GM18873 (cell line): ENCODE measurements around the gene ADAMTS8.

ENCODE experiments used
- ATAC-seq: cut with Tn5 transposase; IDR thresholded peaks from one replicate; pipeline ENCODE4 v1.9.1; 2021; ENCODE audit warnings: mild to moderate bottlenecking, moderate library complexity, moderate number of reproducible peaks; ENCODE audit not compliant: unreplicated experiment, low FRiP score

ADAMTS8 gene, protein sequence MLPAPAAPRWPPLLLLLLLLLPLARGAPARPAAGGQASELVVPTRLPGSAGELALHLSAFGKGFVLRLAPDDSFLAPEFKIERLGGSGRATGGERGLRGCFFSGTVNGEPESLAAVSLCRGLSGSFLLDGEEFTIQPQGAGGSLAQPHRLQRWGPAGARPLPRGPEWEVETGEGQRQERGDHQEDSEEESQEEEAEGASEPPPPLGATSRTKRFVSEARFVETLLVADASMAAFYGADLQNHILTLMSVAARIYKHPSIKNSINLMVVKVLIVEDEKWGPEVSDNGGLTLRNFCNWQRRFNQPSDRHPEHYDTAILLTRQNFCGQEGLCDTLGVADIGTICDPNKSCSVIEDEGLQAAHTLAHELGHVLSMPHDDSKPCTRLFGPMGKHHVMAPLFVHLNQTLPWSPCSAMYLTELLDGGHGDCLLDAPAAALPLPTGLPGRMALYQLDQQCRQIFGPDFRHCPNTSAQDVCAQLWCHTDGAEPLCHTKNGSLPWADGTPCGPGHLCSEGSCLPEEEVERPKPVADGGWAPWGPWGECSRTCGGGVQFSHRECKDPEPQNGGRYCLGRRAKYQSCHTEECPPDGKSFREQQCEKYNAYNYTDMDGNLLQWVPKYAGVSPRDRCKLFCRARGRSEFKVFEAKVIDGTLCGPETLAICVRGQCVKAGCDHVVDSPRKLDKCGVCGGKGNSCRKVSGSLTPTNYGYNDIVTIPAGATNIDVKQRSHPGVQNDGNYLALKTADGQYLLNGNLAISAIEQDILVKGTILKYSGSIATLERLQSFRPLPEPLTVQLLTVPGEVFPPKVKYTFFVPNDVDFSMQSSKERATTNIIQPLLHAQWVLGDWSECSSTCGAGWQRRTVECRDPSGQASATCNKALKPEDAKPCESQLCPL

DNA sequence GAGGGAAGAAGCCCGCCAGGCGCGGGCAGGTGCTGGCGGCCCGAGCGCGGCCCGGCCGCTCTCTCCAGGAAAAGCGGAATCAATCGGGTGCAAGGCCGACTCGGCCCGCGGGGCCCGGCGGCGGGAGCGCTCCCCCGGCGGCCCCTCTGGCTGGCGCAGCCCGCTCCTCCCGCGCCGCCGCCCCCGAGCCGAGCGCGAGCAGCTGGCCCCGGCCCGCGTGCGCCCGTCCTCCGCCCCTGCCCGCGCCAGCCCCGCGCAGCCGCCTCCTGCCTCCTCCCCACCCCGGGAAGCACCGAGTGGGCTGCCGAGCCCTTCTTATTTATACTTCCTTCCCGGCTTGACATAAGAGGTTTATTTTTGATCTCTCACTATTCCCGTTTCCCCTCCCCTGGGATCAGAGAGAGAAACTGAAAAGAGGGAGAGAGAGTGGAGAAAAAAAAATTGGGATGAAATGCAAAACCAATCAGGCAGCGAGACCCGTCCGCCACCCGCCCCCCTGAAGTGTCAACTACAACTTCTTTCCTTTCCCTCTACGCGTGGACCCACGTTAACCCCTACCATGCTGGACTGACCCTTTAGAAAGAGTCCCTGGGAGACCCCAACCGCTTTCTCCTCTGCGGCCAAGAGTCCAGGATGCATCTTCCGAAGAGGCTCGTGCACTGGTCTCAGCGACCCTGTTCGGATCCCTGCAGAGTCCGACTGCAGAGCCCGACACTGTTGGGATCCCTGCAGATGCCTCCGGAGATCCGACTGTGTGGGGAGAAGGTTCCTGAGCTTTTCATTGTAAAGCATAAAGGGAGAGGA lies at the start of gene ADAMTS8:
ADAMTS8 (minus strand) TSS at position 294 of the 804 bp plus-strand sequence. CDS start 323 bp downstream, outside the sequence.
- ATAC-seq = no peak

DNA sequence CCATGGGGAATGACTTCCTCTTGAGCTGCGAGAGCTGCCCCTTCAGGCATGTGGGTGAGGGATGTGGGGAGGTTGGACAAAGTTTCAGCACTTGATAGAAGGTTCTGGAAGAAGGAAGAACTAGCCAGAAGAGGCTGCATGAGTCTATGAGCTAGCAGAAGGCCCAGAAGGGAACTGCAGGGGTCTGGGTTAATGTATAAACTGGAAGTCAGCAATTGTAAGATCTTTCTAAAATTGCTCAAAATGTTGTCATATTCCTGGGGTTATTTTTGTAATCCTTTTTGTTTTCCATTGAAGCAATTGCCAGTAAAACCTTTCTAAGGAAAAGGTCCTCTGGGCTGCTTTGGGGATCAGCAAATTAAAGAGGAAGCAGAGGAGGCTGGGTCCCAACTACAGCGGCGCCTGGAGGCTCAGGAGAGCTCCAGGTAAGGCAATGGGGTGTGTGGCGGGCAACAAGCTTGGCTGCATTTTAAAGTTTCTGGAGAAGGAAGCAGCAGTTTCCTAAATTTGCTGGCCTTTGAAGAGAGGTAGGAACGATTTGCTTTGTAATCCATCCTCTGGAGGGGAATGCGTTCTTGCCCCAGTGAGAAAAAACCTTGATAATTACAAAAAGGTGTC lies 49.3 kb upstream of the ADAMTS8 start:
- no peak for ATAC-seq

DNA sequence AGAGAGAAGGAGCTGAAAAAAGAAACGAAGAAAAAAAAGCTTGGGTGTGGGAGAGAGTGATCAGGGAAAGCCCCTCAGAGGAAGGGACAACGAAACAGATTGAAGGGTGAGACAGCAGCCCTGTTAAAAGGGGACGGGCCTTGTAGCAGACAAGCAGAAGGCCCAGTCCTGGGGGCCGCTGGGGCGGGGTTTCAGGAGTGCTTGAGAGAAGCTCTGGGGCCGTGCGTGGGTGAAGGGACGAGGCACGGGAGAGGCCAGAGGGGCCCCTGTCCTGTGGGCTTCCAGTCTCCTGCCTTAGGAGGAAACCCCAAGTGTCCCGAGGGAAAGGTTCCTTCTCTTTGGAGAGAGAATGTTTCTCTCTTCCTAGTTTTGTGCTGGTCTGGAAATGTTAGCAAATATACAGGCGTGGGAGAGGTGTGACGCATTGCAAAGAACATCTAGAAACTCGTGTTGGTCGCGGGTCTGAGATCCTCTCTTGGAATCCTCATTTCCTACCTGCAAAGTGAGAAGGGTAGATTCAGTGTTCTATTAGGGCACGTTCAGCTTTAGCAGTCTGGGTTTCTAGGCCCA lies 48.6 kb upstream of the ADAMTS8 start:
- no peak for ATAC-seq

DNA sequence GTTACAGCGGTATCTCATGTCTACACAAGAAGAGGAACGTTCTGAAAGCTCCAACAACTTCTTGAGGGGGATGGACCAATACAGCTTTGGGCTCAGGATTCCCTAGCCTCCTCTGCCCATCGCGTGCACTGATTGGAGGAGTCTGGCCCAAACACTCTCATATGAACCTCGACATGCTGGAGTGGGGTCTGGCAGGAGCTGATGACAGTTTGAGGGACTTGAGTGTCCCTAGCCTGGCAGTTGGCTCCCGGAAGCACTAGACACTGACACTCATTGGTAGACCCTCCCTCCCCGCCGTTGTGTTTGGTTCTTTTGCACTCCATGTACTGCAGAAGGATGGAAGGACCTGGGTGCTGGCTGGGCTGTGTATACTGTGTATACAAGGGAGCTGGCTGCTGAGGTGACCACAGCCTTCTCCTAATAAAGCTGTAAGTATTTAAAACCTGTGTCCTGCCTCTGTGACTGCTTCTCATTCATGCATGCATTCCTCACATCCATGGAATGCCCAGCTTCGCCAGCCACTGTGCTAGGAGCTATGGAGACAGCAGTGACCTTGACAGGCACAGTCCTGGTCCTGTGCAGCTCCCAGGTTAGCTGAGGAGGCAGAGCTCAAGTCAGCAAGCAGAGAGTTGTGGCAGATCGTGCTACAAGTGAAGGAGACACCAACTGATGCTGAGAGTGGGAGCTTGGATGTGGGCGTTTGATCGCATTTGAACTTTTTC lies 48.0 kb upstream of the ADAMTS8 start:
- ATAC-seq = no peak

DNA sequence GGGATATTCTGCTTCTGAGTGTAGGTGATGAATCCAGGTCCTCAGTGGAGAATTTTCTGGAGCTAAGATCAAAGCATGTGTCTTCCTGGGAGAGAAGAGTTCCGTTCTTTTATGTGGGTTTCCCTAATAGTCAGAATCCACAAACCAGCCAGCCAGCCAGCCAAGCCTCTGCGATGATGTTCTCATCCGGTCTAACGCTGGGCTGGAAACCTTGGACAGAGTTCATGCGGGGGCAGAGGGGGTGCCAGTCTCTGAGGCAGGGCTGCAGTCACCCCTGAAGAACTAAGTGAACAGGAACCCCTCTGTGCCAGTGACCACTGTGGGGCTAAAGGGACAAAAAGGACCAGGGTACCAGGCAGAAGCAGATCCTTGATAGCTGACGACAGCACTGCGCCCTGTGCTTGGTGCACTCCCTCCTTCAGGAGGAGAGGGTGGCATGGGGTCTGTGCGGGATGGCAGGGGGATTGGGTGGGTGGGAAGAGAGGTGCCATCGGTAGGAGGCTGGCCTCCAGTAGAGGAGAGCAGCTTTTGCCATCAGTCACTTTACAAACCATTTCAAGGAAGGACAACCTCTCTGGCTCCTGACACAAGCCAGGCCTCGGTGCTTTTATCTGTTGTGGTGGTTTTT lies 47.1 kb upstream of the ADAMTS8 start:
- no peak for ATAC-seq

DNA sequence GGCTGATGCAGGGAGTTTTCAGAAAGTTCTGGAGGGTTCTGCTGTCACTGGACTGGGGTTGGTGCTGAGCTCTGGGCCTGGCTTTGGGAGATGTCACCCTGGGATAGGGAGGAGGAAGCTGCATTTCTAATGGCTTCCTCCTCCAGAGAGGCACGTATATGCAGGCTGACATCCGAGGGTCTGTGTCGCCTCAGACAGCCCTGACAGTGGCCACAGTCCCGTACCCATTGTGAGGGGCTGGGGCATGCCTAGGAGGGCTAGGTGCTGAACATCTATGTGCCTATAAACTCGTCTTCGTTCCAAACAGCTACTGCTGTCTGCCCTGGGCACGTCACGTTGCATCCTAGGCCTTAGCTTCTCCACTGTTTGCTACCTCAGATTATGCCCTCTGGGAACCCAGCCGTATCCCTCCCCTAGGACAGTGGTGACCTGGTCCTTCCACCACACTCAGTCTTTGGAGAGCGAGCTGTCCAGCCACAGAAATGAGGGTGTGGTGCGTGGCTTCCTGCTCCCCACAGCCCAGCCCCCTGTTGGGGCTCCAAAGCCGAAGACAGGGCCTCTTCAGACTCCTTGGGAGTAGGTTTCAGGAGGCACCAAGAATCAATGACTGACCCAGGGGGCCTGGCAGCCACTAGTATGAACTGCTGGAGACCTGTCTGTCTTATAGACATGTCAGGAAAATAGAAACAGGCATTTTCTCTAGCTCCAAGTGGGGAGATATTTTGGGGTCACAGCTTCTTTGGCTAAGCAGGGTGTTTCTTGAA lies 46.4 kb upstream of the ADAMTS8 start:
- ATAC-seq = no peak

DNA sequence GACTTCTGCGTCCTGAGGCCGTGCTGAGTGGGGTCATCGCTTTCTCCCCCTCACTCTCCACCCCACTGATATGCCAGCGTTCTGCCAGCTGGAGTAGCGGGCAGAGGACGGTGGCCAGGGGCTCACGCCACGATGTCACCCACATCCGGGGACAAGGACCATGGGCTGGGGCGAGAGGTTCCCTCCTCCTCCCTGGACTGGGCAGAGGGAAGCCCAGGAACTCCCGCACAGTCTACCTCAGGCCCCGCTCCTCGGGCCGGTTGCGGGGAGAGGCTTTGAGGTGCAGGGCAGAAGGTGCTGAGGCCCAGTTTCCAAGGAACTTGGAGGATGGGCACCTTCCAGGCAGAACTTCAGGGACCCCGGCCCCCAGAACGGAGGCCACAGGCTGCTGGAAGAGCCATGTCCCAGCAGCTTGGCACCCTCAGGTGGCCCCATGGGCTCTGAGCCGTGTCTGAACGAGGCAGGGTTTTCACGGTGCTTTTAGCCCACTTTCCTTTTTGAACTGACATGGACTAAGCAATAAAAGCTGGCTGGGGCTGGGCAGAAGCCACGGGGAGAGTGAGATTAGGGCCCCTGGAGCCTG lies 45.5 kb upstream of the ADAMTS8 start:
- no peak for ATAC-seq

DNA sequence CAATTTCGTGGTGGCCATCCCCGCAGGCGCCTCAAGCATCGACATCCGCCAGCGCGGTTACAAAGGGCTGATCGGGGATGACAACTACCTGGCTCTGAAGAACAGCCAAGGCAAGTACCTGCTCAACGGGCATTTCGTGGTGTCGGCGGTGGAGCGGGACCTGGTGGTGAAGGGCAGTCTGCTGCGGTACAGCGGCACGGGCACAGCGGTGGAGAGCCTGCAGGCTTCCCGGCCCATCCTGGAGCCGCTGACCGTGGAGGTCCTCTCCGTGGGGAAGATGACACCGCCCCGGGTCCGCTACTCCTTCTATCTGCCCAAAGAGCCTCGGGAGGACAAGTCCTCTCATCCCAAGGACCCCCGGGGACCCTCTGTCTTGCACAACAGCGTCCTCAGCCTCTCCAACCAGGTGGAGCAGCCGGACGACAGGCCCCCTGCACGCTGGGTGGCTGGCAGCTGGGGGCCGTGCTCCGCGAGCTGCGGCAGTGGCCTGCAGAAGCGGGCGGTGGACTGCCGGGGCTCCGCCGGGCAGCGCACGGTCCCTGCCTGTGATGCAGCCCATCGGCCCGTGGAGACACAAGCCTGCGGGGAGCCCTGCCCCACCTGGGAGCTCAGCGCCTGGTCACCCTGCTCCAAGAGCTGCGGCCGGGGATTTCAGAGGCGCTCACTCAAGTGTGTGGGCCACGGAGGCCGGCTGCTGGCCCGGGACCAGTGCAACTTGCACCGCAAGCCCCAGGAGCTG lies 44.8 kb upstream of the ADAMTS8 start:
- no peak for ATAC-seq

DNA sequence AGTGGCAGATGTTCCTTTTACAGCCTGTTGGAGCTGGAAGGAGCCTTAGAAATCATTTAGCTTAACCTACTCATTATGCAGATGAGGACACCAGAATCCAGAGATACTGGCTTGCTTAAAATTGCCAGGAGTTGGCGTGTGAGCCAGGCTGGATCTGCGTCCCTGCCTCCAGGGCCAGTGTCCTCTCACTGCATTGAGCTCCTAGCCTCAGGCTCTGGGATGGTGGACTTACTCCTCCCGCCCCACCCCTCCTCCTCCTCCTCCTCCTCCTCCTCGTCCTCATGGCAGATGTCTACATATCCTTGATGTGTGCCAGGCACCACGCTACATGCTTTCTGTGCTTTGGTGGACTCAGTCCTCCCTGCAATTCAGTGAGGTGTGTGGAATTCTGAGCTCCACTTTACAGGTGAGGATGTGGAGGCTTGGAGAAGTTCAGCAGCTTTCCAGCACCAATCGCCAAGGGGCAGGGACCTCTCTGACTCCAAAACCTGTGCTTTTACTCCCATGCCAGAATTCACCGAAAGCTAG lies 44.1 kb upstream of the ADAMTS8 start:
- ATAC-seq = no peak

DNA sequence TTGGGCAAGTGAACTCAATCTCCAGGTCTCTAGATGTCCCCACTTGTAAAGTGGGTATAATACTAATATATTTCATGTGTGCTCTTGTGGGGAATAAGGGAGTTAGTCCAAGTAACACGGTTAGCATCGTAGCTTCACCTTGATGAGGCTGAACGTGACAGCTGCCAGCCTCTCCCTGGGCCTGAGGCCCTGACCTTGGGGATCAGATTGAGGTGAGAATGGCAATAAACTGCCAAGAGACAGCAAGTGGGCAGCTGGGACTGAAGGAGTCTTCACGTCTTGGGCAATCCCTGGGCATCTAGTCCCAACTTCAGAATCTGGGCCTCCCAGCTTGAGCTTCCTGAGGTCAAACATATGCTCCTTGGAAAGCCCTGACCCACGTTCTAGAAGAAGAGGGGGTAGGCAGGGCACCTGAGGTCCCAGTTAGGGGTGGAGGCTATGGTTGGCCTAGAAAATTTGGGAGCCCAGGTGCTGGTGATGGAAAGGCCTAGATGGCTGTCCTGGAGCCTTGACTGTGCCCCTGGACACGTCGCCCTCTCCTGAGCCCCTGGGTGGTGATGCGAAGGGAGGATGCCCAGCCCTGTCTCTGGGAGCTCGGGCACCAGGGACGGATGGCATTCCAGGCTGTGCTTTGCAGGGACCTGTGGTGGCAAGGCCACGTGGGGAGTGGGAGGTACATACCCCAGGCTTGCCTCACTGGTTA lies 43.5 kb upstream of the ADAMTS8 start:
- no peak for ATAC-seq

DNA sequence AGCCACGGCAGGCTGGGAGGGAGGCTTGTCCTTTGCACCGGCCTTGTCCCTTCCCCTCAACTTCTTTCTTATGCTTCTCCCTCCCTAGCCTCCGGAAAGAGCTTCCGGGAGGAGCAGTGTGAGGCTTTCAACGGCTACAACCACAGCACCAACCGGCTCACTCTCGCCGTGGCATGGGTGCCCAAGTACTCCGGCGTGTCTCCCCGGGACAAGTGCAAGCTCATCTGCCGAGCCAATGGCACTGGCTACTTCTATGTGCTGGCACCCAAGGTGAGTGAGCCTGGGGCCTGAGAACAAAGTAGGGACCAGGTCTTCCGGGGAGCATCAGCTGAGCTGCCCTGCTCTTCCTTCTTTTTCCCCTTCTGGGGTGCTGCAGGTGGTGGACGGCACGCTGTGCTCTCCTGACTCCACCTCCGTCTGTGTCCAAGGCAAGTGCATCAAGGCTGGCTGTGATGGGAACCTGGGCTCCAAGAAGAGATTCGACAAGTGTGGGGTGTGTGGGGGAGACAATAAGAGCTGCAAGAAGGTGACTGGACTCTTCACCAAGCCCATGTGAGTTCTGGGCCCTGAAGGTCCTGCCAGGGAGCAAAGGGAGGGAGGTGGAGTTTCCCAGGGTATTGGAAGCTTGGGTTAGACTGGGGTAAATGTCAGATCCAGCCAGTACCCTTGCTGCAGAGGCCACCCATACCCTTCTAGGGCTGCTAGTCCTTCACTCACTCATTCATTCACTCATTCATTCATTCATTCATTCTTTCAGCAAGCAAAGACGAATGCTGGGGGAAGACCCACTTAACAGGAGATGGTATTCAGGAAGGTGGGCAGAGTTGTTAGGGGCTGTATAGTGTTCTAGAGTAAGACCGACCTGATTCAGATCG lies 42.7 kb upstream of the ADAMTS8 start:
- ATAC-seq = no peak

DNA sequence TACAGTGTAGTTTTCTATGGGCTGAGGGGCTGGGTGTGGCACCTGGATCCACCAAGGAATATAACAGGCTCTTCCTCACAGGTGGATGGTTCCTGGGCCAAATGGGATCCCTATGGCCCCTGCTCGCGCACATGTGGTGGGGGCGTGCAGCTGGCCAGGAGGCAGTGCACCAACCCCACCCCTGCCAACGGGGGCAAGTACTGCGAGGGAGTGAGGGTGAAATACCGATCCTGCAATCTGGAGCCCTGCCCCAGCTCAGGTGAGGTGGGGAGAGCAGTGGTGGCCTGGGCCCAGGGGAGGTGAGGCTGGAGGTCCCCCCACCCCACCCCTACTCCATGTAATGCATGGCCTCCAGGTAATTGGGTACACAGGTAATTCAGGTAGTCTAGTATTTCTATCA lies 40.8 kb upstream of the ADAMTS8 start:
- no peak for ATAC-seq

DNA sequence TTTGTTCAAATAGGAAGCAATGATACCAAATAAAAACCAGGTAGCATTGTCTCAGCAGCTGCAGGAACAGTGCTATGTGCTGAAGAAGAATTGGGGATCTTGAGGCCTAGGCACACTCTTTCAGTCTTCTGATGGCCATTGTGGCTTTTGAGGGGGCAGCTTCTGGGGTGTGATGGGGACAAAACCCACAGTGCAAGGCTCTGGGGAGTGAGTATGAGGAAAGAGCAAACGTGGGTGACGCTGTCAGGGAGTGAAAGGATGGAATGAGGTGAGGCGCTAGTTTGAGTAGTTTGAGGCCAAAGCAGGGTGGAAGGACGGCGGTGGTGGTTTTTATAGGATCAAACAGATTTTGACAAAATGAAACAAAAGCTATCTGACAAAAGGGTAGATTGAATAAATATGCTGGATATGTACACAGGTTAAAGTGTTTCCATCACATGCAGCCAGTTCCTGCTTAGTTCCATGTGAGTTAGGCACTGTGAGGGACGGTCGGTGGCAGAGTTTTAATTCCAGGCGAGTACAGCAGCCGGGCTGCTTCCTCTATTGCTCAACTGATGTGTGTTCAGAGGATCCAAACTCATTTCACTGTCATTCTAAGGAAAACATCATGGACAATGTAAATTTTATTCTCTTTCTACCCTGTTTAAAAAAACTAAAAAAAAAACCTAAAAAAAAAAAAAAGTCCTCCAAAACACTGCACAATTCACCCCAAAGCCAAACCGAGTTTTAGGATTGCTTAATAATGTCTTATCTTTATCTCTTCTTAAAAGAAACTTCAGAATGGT lies 38.9 kb upstream of the ADAMTS8 start:
- no peak for ATAC-seq

DNA sequence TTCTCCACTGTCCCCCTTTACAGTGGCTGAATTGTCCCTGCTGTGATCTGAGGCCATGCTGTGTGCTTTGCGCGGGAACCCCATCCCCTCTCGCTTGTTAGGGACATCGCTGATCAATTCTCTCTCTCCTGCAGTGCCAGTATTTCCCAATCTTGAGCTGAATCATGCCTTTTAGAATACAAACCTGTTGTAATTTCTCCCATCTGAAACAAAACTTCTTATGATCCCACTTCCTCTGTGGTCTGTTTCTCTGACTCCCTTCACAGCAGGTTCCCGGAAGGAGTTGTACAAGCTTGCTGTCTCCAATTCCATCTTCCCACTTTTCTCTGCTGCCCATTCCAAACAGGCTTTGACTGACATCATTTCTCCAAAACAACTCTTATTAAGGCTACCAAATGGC lies 36.9 kb upstream of the ADAMTS8 start:
- no peak for ATAC-seq
